ENCODE results near the gene CLCN3.

Gene CLCN3

DNA sequence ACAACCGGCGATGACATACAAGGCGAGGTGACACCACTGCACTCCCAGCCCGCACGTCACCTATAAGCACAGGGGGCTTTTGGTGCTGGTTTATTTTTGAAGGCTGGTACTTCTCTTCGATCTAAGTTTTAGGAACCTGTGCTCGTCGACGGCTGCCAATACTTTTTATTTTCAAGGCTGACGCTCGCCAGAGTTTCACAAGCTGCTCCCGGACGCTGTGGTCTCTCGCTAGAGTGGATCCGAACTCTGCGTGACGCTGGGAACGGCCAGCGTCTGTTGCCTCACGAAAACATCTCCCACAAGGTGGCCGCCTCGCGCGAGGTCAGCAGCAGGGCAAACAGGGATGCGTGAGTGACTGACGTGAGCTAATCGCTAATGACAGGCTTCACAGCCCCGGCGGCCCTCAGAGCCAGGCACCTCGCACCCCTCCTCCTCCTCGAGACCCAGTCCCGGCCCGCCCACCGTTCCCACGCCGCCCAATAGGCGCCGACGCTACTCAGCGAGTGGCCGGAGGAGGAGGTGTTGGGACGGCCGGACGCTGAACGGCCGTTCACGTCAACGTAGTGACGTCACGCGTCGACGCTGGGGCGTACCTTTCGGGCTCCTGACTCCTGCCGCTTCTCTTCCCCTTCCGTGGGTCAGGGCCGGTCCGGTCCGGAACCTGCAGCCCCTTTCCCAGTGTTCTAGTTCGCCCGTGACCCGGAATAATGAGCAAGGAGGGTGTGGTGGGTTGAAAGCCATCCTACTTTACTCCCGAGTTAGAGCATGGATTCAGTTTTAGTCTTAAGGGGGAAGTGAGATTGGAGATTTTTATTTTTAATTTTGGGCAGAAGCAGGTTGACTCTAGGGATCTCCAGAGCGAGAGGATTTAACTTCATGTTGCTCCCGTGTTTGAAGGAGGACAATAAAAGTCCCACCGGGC lies at the start of gene CLCN3:
CLCN3 (plus strand) TSS at position 621 of the 922 bp plus-strand sequence. CDS start 15,351 bp downstream, outside the sequence.
- TF ChIP-seq, protein P1, sequence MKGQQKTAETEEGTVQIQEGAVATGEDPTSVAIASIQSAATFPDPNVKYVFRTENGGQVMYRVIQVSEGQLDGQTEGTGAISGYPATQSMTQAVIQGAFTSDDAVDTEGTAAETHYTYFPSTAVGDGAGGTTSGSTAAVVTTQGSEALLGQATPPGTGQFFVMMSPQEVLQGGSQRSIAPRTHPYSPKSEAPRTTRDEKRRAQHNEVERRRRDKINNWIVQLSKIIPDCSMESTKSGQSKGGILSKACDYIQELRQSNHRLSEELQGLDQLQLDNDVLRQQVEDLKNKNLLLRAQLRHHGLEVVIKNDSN (IDR thresholded peaks at IDR 0.05): peak; percentile 17; the same call in 1 of the 2 replicates
- TF ChIP-seq RAD21 (IDR thresholded peaks at IDR 0.05; ENCODE audit: low read depth): no peak
- TF ChIP-seq EGR1 (IDR thresholded peaks at IDR 0.05): no peak; the same call in 1 of the 2 replicates
- TF ChIP-seq YY1 (IDR thresholded peaks at IDR 0.05; ENCODE audit: low read depth): no peak
- peak; percentile 84 for TF ChIP-seq CREB1 (IDR thresholded peaks at IDR 0.05; ENCODE audit: low read depth)
- TF ChIP-seq REST (IDR thresholded peaks at IDR 0.05; ENCODE audit: low read depth): no peak
- 0 out of 2 replicates have a peak, but pooled peaks have one; percentile 13 for TF ChIP-seq NFIC (IDR thresholded peaks at IDR 0.05)
- no peak for TF ChIP-seq CEBPB (IDR thresholded peaks at IDR 0.05)
- peak; percentile 47; the same call in 1 of the 2 replicates for TF ChIP-seq FOXM1 (IDR thresholded peaks at IDR 0.05; ENCODE audit: borderline replicate concordance, low read depth)
- peak; percentile 48 for TF ChIP-seq TCF12 (IDR thresholded peaks at IDR 0.05; ENCODE audit: low read depth)
- peak; percentile 68 for TF ChIP-seq MAX (IDR thresholded peaks at IDR 0.05)
- peak; percentile 34; the same call in 1 of the 2 replicates for TF ChIP-seq EP300 (IDR thresholded peaks at IDR 0.05; ENCODE audit: borderline replicate concordance)
- peak; percentile 94 for TF ChIP-seq TAF1 (IDR thresholded peaks at IDR 0.05; ENCODE audit: low read depth)
- TF ChIP-seq TEAD4 (IDR thresholded peaks at IDR 0.05): no peak
- 0 out of 2 replicates have a peak, but pooled peaks have one; percentile 61 for TF ChIP-seq ZBTB7A (IDR thresholded peaks at IDR 0.05; ENCODE audit: low read depth)

DNA sequence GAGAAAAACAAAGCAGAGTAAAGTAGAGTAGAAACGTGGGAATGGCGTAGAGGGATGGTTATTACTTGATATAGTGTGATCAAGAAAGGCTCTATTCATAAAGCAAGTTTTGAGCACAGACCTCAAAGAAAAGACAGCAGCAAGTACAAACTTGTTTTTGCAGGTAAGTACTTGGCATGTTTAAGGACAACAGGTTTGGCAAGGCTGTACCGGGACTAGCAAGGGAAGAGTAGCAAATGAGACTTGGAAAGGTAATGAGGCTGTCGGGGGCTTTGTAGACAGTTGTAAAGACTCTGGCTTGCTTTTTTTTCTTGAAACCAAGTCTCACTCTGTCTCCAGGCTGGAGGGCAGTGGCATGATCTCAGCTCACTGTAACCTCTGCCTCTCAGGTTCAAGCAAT lies 48.9 kb upstream of the CLCN3 start:
- TF ChIP-seq REST (IDR thresholded peaks at IDR 0.05; ENCODE audit: low read depth): no peak

- TF ChIP-seq, protein P1 (IDR thresholded peaks at IDR 0.05): no peak
- TF ChIP-seq EGR1 (IDR thresholded peaks at IDR 0.05) (no peak), FOXM1 (IDR thresholded peaks at IDR 0.05; ENCODE audit: borderline replicate concordance, low read depth) (no peak), TCF12 (IDR thresholded peaks at IDR 0.05; ENCODE audit: low read depth) (no peak), TAF1 (IDR thresholded peaks at IDR 0.05; ENCODE audit: low read depth) (no peak), EP300 (IDR thresholded peaks at IDR 0.05; ENCODE audit: borderline replicate concordance) (no peak), YY1 (IDR thresholded peaks at IDR 0.05; ENCODE audit: low read depth) (no peak), NFIC (IDR thresholded peaks at IDR 0.05) (no peak), TEAD4 (IDR thresholded peaks at IDR 0.05) (no peak), ZBTB7A (IDR thresholded peaks at IDR 0.05; ENCODE audit: low read depth) (no peak), CEBPB (IDR thresholded peaks at IDR 0.05) (no peak), REST (IDR thresholded peaks at IDR 0.05; ENCODE audit: low read depth) (no peak), CREB1 (IDR thresholded peaks at IDR 0.05; ENCODE audit: low read depth) (no peak), MAX (IDR thresholded peaks at IDR 0.05) (no peak), RAD21 (IDR thresholded peaks at IDR 0.05; ENCODE audit: low read depth) (no peak)
These were observed 46.5 kb upstream of the CLCN3 start for GRCh38 chr4:169573889-169574288.

- TF ChIP-seq CEBPB (IDR thresholded peaks at IDR 0.05) (no peak), REST (IDR thresholded peaks at IDR 0.05; ENCODE audit: low read depth) (no peak), EGR1 (IDR thresholded peaks at IDR 0.05) (no peak), TAF1 (IDR thresholded peaks at IDR 0.05; ENCODE audit: low read depth) (no peak), CREB1 (IDR thresholded peaks at IDR 0.05; ENCODE audit: low read depth) (no peak), ZBTB7A (IDR thresholded peaks at IDR 0.05; ENCODE audit: low read depth) (no peak), TEAD4 (IDR thresholded peaks at IDR 0.05) (no peak), YY1 (IDR thresholded peaks at IDR 0.05; ENCODE audit: low read depth) (no peak), MAX (IDR thresholded peaks at IDR 0.05) (no peak), EP300 (IDR thresholded peaks at IDR 0.05; ENCODE audit: borderline replicate concordance) (no peak), FOXM1 (IDR thresholded peaks at IDR 0.05; ENCODE audit: borderline replicate concordance, low read depth) (no peak)
These were observed 38.2 kb upstream of the CLCN3 start for GRCh38 chr4:169582203-169582602.
